Thyroid gland (tissue), 4 donors: ENCODE data around the gene HSD17B14.

ENCODE experiments used
- POLR2A ChIP-seq, 2 donors: fragments of 450-650 bp; IDR thresholded peaks; one replicate each; pipeline ENCODE4 v1.6.1; 2017; ENCODE audit warnings: antibody characterized with exemption in 2 of 2, mild to moderate bottlenecking in 2 of 2, moderate library complexity in 1 of 2
- TF ChIP-seq, protein P1 (sequence below), 6 experiments: fragments of 200-600 bp in 3 of 6; fragments of 450-650 bp in 3 of 6; sonication (generic) in 3 of 6; IDR thresholded peaks; one replicate each; pipeline ENCODE4 v1.5.1; 2016 to 2019; ENCODE audit warnings: antibody characterized with exemption in 6 of 6, mild to moderate bottlenecking in 2 of 6, inconsistent platforms in 1 of 6, moderate library complexity in 1 of 6

DNA sequence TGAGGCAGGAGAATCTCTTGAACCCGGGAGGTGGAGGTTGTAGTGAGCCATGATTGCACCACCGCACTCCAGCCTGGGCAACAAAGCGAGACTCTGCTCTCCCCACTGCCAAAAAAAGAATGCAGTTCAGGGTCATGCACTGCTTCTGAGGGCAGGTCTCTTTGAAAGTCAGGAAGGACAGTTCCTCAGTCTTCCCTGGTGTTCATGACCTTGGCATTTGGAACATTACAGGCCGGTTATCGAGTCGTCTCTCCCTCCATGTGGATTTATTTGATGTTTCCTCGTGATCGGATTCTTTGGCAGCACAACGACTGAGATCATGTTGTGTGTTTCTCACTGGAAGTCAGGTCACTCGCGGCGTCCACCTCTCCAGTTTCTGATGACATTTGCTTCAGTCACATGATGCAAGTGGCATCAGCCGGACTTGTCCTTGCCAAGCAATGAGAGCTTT is 63.8 kb downstream of the HSD17B14 start:
- TF ChIP-seq, protein P1, sequence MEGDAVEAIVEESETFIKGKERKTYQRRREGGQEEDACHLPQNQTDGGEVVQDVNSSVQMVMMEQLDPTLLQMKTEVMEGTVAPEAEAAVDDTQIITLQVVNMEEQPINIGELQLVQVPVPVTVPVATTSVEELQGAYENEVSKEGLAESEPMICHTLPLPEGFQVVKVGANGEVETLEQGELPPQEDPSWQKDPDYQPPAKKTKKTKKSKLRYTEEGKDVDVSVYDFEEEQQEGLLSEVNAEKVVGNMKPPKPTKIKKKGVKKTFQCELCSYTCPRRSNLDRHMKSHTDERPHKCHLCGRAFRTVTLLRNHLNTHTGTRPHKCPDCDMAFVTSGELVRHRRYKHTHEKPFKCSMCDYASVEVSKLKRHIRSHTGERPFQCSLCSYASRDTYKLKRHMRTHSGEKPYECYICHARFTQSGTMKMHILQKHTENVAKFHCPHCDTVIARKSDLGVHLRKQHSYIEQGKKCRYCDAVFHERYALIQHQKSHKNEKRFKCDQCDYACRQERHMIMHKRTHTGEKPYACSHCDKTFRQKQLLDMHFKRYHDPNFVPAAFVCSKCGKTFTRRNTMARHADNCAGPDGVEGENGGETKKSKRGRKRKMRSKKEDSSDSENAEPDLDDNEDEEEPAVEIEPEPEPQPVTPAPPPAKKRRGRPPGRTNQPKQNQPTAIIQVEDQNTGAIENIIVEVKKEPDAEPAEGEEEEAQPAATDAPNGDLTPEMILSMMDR (IDR thresholded peaks at IDR 0.05): no peak
- no peak for TF ChIP-seq POLR2A (IDR thresholded peaks at IDR 0.05)
